Caco-2 (cell line): Measurements from ENCODE around the gene KIAA0930. TPM values are rescaled to one million over a fixed set of nuclear protein-coding genes. Genes with fewer than 3 reads are reported as not detected.

Source experiments
- BruUV-seq: library from RNA; stranded (reverse); fragments of 400-500 nt; replicated peaks from 2 replicates; lab custom pipeline; 2021; lab: Mats Ljungman, UMichigan
- CTCF ChIA-PET: fragments of 300-600 bp; sonication (Branson Sonifier 250); formaldehyde crosslinking; loops from one replicate; lab custom pipeline; 2022; ENCODE audit warnings: antibody characterized with exemption; lab: Charles Lee
- POLR2A ChIA-PET: fragments of 300-600 bp; sonication (Branson Sonifier 250); formaldehyde crosslinking; loops from one replicate; lab custom pipeline; 2022; ENCODE audit warnings: antibody characterized with exemption; lab: Charles Lee
- DNase-seq, 2 experiments: peaks; one replicate each; pipeline versions ENCODE4 v3.0.0 to v3.0.0-alpha.2; 2020 to 2022
- H3K27me3 ChIP-seq: replicated peaks from 2 replicates; pipeline ENCODE4 v1.6.0; 2011; ENCODE audit warnings: low read length; ENCODE audit not compliant: control insufficient read depth, insufficient read depth
- H3K36me3 ChIP-seq: 2 replicates; pipeline ENCODE4 v1.5.1; 2011; ENCODE audit warnings: low read length; ENCODE audit not compliant: control insufficient read depth, insufficient read depth
- H3K4me1 ChIP-seq: fragments of 250-450 bp; sonication (Bioruptor Pico); 2 replicates; pipeline ENCODE4 v1.5.1; 2020; ENCODE audit warnings: mild to moderate bottlenecking
- H3K4me3 ChIP-seq: 2 replicates; pipeline ENCODE4 v1.5.1; 2011; ENCODE audit warnings: low read depth, mild to moderate bottlenecking, control low read depth, low read length
- H3K9me3 ChIP-seq: fragments of 250-450 bp; sonication (Bioruptor Pico); 2 replicates; pipeline ENCODE4 v1.5.1; 2020; ENCODE audit warnings: mild to moderate bottlenecking, moderate library complexity
- H3K27ac Mint-ChIP-seq: one replicate; pipeline ENCODE4 v1.8.0; 2022; ENCODE audit warnings: mixed read lengths; ENCODE audit not compliant: unreplicated experiment
- H3K27me3 Mint-ChIP-seq: one replicate; pipeline ENCODE4 v1.8.0; 2022; ENCODE audit warnings: mixed read lengths; ENCODE audit not compliant: insufficient read depth, unreplicated experiment
- H3K36me3 Mint-ChIP-seq: one replicate; pipeline ENCODE4 v1.8.0; 2022; ENCODE audit warnings: mild to moderate bottlenecking, mixed read lengths; ENCODE audit not compliant: insufficient read depth, unreplicated experiment
- H3K4me1 Mint-ChIP-seq: one replicate; pipeline ENCODE4 v1.8.0; 2022; ENCODE audit warnings: low read depth, mixed read lengths; ENCODE audit not compliant: unreplicated experiment
- H3K4me3 Mint-ChIP-seq: one replicate; pipeline ENCODE4 v1.8.0; 2022; ENCODE audit warnings: mild to moderate bottlenecking, moderate library complexity, mixed read lengths; ENCODE audit not compliant: unreplicated experiment
- H3K9me3 Mint-ChIP-seq: one replicate; pipeline ENCODE4 v1.8.0; 2022; ENCODE audit warnings: mixed read lengths; ENCODE audit not compliant: unreplicated experiment
- CTCF ChIP-seq, 2 experiments: fragments of 200-600 bp in 1 of 2; IDR thresholded peaks; 1 replicate in 1 of 2; 2 replicates in 1 of 2; pipeline versions ENCODE4 v1.5.1 to v1.8.0; 2011 to 2022; ENCODE audit warnings: antibody characterized with exemption in 1 of 2, control low read depth in 1 of 2, inconsistent platforms in 1 of 2, low read depth in 1 of 2, low read length in 1 of 2, mild to moderate bottlenecking in 1 of 2, moderate library complexity in 1 of 2; ENCODE audit not compliant: insufficient read depth in 1 of 2, severe bottlenecking in 1 of 2, unreplicated experiment in 1 of 2
- intact Hi-C: fragments of 100-400 bp; cut with micrococcal nuclease; formaldehyde crosslinking; loops from one replicate; pipeline ENCODE4 v1.10.0; 2022; ENCODE audit not compliant: unreplicated experiment
- total RNA-seq: library from RNA; stranded (reverse); gene quantifications from 2 replicates; pipeline ENCODE4 v1.2.3, GENCODE V29; 2022

KIAA0930 gene
- total RNA-seq, 1 experiment from 2014 or later, result 34.7 TPM

GRCh38 chr22:45217345-45217744 lies 23.3 kb downstream of the KIAA0930 start:
- CTCF ChIA-PET, result no interaction called here
- Histone ChIP-seq H3K36me3 (no peaks in the 10 kb centered on the region), H3K4me3 (no peak overlapping the region), H3K27me3 (no peaks in the 10 kb centered on the region), H3K4me1 (no peaks in the 10 kb centered on the region), H3K9me3 (no peaks in the 10 kb centered on the region)
- TF ChIP-seq CTCF (IDR thresholded peaks at IDR 0.05; ENCODE audit: insufficient read depth in 1 of 2, low read depth in 1 of 2, low read length in 1 of 2, severe bottlenecking in 1 of 2, unreplicated experiment in 1 of 2), result no peak
- Mint-ChIP-seq H3K4me3 (no peak overlapping the region), H3K9me3 (no peaks in the 10 kb centered on the region), H3K27me3 (no peaks in the 10 kb centered on the region), H3K4me1 (no peaks in the 10 kb centered on the region), H3K27ac (no peak overlapping the region), H3K36me3 (no peaks in the 10 kb centered on the region)
- DNase-seq, result no peak
- POLR2A ChIA-PET, result no interaction called here
- BruUV-seq, result no TSS peak
- intact Hi-C loops, result no loop called here

GRCh38 chr22:45216133-45217003 lies 24.3 kb downstream of the KIAA0930 start:
- H3K36me3 Mint-ChIP-seq, result no peaks in the 10 kb centered on the region
- DNase-seq, result no peak
- no peak for TF ChIP-seq CTCF (IDR thresholded peaks at IDR 0.05; ENCODE audit: insufficient read depth in 1 of 2, low read depth in 1 of 2, low read length in 1 of 2, severe bottlenecking in 1 of 2, unreplicated experiment in 1 of 2)
- Histone ChIP-seq H3K27me3 (no peaks in the 10 kb centered on the region), H3K4me3 (no peak overlapping the region), H3K4me1 (no peaks in the 10 kb centered on the region), H3K9me3 (no peaks in the 10 kb centered on the region), H3K36me3 (no peaks in the 10 kb centered on the region)
- no peaks in the 10 kb centered on the region for H3K4me1 Mint-ChIP-seq
- intact Hi-C loops, result no loop called here
- H3K27ac Mint-ChIP-seq, result no peak overlapping the region
- CTCF ChIA-PET, result no interaction called here
- no peaks in the 10 kb centered on the region for H3K9me3 Mint-ChIP-seq
- no peak overlapping the region for H3K4me3 Mint-ChIP-seq
- no peaks in the 10 kb centered on the region for H3K27me3 Mint-ChIP-seq
- POLR2A ChIA-PET, result no interaction called here
- BruUV-seq, result no TSS peak

- Histone ChIP-seq H3K4me1 (no peaks in the 10 kb centered on the region), H3K4me3 (no peak overlapping the region), H3K36me3 (no peaks in the 10 kb centered on the region), H3K27me3 (no peaks in the 10 kb centered on the region), H3K9me3 (no peaks in the 10 kb centered on the region)
- no peaks in the 10 kb centered on the region for H3K4me1 Mint-ChIP-seq
- no peaks in the 10 kb centered on the region for H3K36me3 Mint-ChIP-seq
- POLR2A ChIA-PET, result no interaction called here
- no peak for DNase-seq
- CTCF ChIA-PET, result no interaction called here
- intact Hi-C loops, result no loop called here
- no peak overlapping the region for H3K27ac Mint-ChIP-seq
- no peaks in the 10 kb centered on the region for H3K27me3 Mint-ChIP-seq
- no peak overlapping the region for H3K4me3 Mint-ChIP-seq
- no peak for TF ChIP-seq CTCF (IDR thresholded peaks at IDR 0.05; ENCODE audit: insufficient read depth in 1 of 2, low read depth in 1 of 2, low read length in 1 of 2, severe bottlenecking in 1 of 2, unreplicated experiment in 1 of 2)
- H3K9me3 Mint-ChIP-seq, result no peaks in the 10 kb centered on the region
- no TSS peak for BruUV-seq
Measured at GRCh38 chr22:45212992-45213751, 27.5 kb downstream of the KIAA0930 start.
